ENCODE measurements around the gene LAMC1.

Gene LAMC1

GRCh38 chr1:183023146-183023600 lies at the start of gene LAMC1:
Gene LAMC1 (plus strand): TSS chr1:183023420. CDS start chr1:183023717, 297 bp downstream.
- DNase-seq: peak; percentile 91

GRCh38 chr1:182974506-182975191 lies 48.6 kb upstream of the LAMC1 start:
- no peak for DNase-seq

- DNase-seq: no peak
Observed at GRCh38 chr1:182977480-182977879, 45.7 kb upstream of the LAMC1 start.

- no peak for DNase-seq
Observed at GRCh38 chr1:182978151-182978853, 44.9 kb upstream of the LAMC1 start.

GRCh38 chr1:182984138-182984537 lies 39.1 kb upstream of the LAMC1 start:
- DNase-seq: no peak

GRCh38 chr1:182984621-182985020 lies 38.6 kb upstream of the LAMC1 start:
- DNase-seq: no peak

GRCh38 chr1:182985876-182986275 lies 37.3 kb upstream of the LAMC1 start:
- no peak for DNase-seq

- DNase-seq: no peak
Observed at GRCh38 chr1:182990413-182991144, 32.6 kb upstream of the LAMC1 start.

- no peak for DNase-seq
Observed at GRCh38 chr1:182993746-182994145, 29.5 kb upstream of the LAMC1 start.

- no peak for DNase-seq
Observed at GRCh38 chr1:182995894-182996293, 27.3 kb upstream of the LAMC1 start.

- no peak for DNase-seq
Observed at GRCh38 chr1:182996816-182997215, 26.4 kb upstream of the LAMC1 start.

- DNase-seq: no peak
Observed at GRCh38 chr1:182998482-182998881, 24.7 kb upstream of the LAMC1 start.

GRCh38 chr1:183000167-183000962 lies 22.9 kb upstream of the LAMC1 start:
- no peak for DNase-seq

GRCh38 chr1:183002267-183002666 lies 21.0 kb upstream of the LAMC1 start:
- DNase-seq: no peak

GRCh38 chr1:183002797-183003196 lies 20.4 kb upstream of the LAMC1 start:
- DNase-seq: no peak

GRCh38 chr1:183003203-183003602 lies 20.0 kb upstream of the LAMC1 start:
- no peak for DNase-seq

- no peak for DNase-seq
Observed at GRCh38 chr1:183004141-183004540, 19.1 kb upstream of the LAMC1 start.

- DNase-seq: no peak
Observed at GRCh38 chr1:183011859-183012258, 11.4 kb upstream of the LAMC1 start.

GRCh38 chr1:183012301-183012994 lies 10.8 kb upstream of the LAMC1 start:
- no peak for DNase-seq

GRCh38 chr1:183019139-183019740 lies 4.0 kb upstream of the LAMC1 start:
- DNase-seq: no peak

- no peak for DNase-seq
Observed at GRCh38 chr1:183019860-183020259, 3.4 kb upstream of the LAMC1 start.
